Femur (tissue), 1 donor: ENCODE results near the gene TRNT1.

Experiments used
- DNase-seq: peaks from one replicate; pipeline ENCODE4 v3.0.0-alpha.2; 2017

The TRNT1 gene

DNA sequence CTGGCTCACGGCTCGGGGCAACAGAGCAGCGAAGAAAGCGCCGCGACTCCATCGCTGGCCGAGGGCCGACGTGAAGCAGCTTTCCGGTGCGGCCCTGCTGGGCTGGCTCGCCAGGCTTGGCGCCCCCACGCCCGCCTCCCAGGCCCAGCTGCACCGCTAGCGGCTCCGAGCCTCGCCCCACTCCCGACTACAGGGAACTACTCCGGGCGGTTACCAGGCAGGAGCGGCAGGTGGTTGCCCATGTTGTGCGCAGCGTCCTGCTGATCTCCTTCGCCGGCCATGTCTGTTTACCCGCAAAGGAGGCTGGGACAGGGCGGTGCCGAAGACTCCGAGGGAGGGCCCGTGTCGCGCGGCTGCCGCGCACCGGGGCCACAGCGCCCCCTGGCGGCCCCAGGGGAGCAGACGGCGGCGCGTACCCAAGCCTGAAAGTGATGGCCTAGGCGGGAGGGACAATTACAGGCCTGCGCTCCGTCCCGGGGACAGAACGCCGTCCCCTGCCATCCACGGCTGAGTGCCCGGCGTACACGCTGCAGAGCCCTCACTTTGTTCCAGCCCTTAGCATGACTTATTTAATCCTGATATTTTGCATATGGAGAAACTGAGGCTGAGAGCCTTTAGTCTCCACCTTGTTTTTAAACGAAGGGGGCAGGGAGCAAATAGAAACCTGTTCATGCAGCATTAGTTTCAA, 52.8 kb downstream of the TRNT1 start, which contains the start of gene CRBN:
CRBN (minus strand) TSS at position 285 of the 688 bp plus-strand sequence; CDS start at position 281, 4 bp downstream.
- peak; percentile 93 for DNase-seq

- no peak for DNase-seq
Measured at GRCh38 chr3:3180456-3180855, 53.7 kb downstream of the TRNT1 start.

- no peak for DNase-seq
Measured at GRCh38 chr3:3184876-3185275, 58.1 kb downstream of the TRNT1 start.

GRCh38 chr3:3189102-3189727, 62.5 kb downstream of the TRNT1 start:
- DNase-seq: no peak

GRCh38 chr3:3189961-3190360, 63.2 kb downstream of the TRNT1 start:
- no peak for DNase-seq

DNA sequence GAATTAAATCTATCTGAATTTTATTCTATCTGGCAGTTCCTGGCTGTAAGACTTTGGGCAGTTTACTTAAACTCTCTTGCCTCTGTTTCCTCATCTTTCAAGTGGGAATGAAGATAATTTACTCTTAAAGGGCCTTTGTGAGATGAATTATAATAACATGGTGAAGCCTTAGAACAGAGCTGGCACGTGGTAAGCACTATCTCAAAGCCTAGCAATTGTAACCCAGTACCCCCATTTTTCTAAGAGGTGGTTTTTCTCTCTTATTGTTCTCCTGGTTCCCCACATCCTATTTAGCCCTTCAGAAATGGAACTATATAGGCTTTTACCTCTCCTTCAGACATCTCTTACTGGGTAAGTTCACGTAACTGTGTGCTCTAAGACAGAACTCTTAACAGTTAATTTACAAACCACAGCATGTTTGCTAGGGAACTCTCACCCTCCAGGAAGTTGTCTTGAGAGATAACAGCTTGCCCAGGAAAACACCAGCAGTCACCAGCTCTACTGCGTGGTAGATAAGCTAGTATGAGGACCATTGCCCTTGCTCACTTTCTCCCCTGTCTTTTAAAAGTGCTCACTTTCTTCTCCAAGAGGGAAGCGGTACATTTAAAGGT, 65.0 kb downstream of the TRNT1 start:
- no peak for DNase-seq

DNA sequence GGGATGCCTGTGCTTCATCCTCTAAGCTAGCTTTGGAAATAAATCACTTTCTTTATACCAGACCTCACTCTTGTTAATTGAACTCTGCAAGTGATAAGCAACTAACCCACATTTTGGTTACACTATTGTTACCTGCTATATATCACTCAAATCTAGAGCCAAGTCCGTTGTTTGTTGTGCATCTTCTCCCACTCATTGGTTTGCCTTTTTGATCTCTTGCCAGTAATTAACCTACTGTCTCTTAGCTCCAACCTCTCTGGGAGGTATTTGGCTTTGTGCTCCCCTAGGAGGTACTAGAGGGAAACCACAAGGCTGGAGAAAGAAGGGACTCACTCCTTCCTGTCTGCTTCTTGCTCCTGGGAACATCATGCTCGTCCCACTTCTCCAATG, 65.5 kb downstream of the TRNT1 start:
- no peak for DNase-seq

- no peak for DNase-seq
Measured at GRCh38 chr3:3194861-3195260, 68.1 kb downstream of the TRNT1 start.

GRCh38 chr3:3196148-3196861, 69.6 kb downstream of the TRNT1 start:
- no peak for DNase-seq
